Measurements from ENCODE around the gene EFHC1.

EFHC1 gene

DNA sequence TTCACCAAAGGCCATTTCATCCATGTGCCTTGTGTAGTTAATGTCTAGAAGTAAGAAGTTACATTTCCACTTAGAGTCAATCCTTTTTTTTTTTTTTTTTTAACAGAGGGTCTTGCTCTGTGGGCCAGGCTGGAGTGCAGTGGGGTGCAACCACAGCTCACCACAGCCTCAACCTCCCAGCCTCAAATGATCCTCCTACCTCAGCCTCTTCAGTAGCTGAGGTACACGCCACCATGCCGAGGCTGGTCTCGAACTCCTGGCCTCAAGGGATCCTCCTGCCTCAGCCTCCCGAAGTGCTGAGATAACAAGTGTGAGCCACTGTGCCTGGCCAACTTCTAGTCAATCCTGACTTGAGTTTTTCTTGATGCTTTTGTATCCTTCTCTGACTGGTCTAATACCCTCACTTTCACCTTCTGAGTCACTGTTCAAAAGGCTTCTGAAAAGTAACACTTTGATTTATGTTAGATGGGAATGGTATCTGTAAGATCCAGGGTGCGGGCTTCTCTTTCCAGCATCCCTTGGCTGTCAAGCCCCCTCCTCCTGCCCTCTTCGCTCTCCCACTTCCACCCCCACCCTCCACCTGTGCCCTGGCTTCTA is 134.6 kb downstream of the EFHC1 start:
- DNase-seq (ENCODE audit: low read depth in 2 of 2), result no peak

DNA sequence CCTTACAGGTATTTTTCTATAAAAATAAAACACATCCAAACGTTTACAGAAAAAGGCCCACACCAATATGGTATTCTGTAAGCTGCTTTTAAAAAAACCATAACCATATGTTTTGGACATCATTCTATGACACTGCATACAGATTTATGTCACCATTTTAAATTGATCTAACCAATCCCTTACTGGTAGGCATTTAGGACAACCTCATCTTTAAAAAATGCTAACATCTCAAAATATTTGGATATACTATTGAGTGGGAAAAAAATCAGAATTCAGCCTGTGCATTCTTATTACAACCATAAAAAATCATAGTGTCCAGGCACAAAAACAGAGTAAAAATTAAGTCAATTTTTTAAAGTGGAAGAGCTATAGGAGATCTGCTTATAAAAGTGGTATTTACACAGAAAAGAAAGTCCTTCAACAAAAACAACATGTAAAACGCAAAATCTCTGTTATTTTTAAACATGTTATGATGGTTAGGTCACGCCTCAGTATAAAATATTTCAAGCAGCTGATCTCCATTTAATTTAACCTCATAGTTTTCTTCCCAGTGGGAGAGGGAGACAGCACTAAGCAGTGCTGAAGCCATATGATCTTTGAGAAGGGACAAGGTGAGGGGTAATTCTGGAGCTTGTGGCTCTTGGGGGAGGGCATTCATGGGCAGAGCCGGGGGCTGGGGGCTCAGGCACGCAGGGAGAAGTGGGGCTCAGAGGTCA is 135.5 kb downstream of the EFHC1 start:
- DNase-seq (ENCODE audit: low read depth in 2 of 2), result no peak

GRCh38 chr6:52557389-52558265 is 137.5 kb downstream of the EFHC1 start:
- no peak for DNase-seq (ENCODE audit: low read depth in 2 of 2)

DNA sequence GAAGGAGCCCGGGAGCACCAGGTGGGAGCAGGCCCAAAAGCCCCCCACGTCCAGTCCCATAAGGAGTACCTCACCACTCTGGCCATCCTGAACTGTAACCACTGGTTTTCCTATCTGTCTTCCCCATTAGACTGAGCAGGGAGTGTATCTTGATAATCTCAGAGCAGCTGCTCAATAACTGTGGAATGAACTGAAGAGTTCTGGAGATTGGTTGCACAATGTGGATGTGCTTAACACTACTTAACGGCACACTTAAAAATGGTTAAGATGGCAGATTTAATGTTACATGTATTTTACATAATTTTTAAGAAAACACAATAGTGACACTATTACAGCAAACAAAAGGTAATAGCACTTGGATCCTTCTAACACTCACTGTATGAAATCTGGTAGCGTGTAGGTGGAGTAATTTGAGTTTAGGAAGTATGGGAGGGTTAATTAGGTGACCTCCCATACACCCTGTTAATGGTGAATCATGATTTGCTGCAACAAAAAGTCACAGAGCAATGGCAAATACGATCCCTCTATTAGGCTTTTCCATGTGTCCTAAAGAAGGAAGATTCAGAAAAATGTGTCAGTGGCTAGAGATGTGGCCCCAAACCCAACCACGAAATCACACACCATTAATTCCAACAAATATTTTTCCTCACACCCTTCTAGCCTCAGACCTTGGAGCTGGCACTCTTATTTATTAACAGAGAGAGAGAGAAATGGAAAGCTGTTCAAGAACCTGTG is 138.3 kb downstream of the EFHC1 start:
- DNase-seq (ENCODE audit: low read depth in 2 of 2), result no peak

GRCh38 chr6:52560462-52560861 is 140.3 kb downstream of the EFHC1 start:
- DNase-seq (ENCODE audit: low read depth in 2 of 2), result no peak

GRCh38 chr6:52562911-52563310 is 142.8 kb downstream of the EFHC1 start:
- DNase-seq (ENCODE audit: low read depth in 2 of 2), result no peak

GRCh38 chr6:52564856-52565255 is 144.7 kb downstream of the EFHC1 start:
- no peak for DNase-seq (ENCODE audit: low read depth in 2 of 2)

DNA sequence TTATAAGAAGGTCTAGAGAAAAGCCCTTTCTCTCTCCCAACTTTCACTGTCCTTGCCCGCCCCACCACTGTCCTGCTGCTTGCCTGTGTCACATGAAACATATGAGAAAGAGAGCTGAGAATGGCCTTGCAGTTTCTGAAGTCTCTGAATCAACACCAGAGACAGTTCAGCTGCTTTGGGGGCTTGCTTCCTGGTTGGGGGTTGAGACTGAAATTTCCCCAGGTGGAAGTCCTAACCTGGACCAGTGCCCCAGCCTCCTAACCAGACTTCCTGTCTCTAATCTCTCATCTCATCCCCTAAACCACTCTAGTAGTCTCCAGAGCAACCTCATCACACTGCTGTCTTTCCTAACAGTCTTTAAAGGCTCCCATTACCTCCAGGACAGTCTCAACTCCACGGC is 146.1 kb downstream of the EFHC1 start:
- no peak for DNase-seq (ENCODE audit: low read depth in 2 of 2)

GRCh38 chr6:52566853-52567279 is 146.7 kb downstream of the EFHC1 start:
- DNase-seq (ENCODE audit: low read depth in 2 of 2), result no peak

GRCh38 chr6:52568320-52568719 is 148.2 kb downstream of the EFHC1 start:
- DNase-seq (ENCODE audit: low read depth in 2 of 2), result no peak

DNA sequence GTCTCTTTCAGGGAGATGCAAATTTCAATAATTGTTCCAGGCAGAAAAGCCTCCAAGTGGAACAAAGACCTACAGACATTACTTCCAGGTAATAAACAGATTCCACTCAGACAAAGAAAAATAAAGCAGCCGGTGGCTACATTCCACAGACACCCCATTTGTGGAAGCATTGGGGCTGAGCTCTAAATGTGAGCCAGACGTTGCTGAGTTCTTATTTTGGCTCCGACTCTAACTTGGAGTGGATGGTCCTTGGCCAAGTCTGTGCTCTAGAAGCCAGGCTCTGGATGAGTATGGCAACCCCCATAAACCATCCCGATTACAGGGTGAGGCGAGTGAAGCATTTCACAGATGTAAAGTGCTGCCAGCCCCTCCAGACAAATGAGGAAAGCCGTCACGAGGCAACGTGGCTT is 150.2 kb downstream of the EFHC1 start:
- no peak for DNase-seq (ENCODE audit: low read depth in 2 of 2)

GRCh38 chr6:52571099-52571755 is 151.1 kb downstream of the EFHC1 start:
- no peak for DNase-seq (ENCODE audit: low read depth in 2 of 2)

GRCh38 chr6:52572536-52572935 is 152.4 kb downstream of the EFHC1 start:
- DNase-seq (ENCODE audit: low read depth in 2 of 2), result no peak

- DNase-seq (ENCODE audit: low read depth in 2 of 2), result no peak
Measured at GRCh38 chr6:52573295-52573694, 153.2 kb downstream of the EFHC1 start.
